B cell (primary cell): Measurements from ENCODE around the gene CNTN4.

ENCODE experiments used
- CTCF ChIP-seq: fragments of 200-600 bp; IDR thresholded peaks from one replicate; pipeline ENCODE4 v1.8.0; 2022; ENCODE audit warnings: antibody characterized with exemption, mild to moderate bottlenecking
- EZH2 ChIP-seq: IDR thresholded peaks from 2 replicates; pipeline ENCODE4 v1.6.1; 2012; ENCODE audit warnings: borderline replicate concordance, low read depth, mild to moderate bottlenecking, moderate library complexity, low read length; ENCODE audit not compliant: insufficient read depth, poor library complexity, severe bottlenecking

DNA sequence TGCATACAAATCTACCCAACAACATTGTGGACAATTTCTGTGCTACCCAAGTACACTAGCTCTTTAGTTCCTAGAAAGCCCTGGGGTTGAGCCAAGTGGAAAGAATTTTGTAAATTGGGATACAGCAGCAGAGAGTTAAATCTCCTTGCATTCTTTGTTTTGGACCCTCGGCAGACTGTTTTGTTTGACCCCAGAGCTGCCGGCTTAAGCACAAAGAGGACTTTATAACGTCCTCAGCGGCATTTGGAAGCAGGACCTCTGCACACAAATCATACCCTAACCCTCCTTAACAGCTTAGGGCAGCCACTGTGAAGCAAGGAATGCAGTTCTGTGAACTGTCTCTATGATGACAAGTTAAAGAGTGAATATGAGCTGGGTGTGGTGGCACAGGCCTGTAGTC lies 415.3 kb downstream of the CNTN4 start:
- TF ChIP-seq CTCF = no peak
- no peak for TF ChIP-seq EZH2
